ENCODE measurements around the gene CDYL2.

GRCh38 chr16:80672379-80672778, 132.0 kb downstream of the CDYL2 start:
- TF ChIP-seq CTCF (IDR thresholded peaks at IDR 0.05) (no peak), POLR2A (IDR thresholded peaks at IDR 0.05) (no peak), POLR2AphosphoS5 (IDR thresholded peaks at IDR 0.05) (no peak)
